Liver (tissue), 9 donors: Measurements from ENCODE around the gene TMEM140. TPM values are rescaled to one million over a fixed set of nuclear protein-coding genes. Genes with fewer than 3 reads are reported as not detected.

Source experiments
- DNase-seq: peaks from one replicate; pipeline ENCODE4 v3.0.0-alpha.2; 2017; ENCODE audit warnings: low spot score
- H3K27ac ChIP-seq, 2 donors: one replicate each; pipeline ENCODE4 v1.7.0; 2013; ENCODE audit warnings: inconsistent platforms in 2 of 2, low read length in 2 of 2, control low read depth in 1 of 2, low read depth in 1 of 2, mild to moderate bottlenecking in 1 of 2
- H3K27me3 ChIP-seq, 4 donors: one replicate each; pipeline versions ENCODE4 v1.6.1 to v1.7.0; 2013; ENCODE audit warnings: low read length in 3 of 4, inconsistent platforms in 1 of 4, mild to moderate bottlenecking in 1 of 4, moderate library complexity in 1 of 4; ENCODE audit not compliant: control insufficient read depth in 4 of 4, insufficient read depth in 4 of 4
- H3K36me3 ChIP-seq, 4 donors: one replicate each; pipeline versions ENCODE4 v1.6.1 to v1.7.0; 2013; ENCODE audit warnings: low read length in 3 of 4, mild to moderate bottlenecking in 3 of 4, low read depth in 1 of 4, moderate library complexity in 1 of 4; ENCODE audit not compliant: control insufficient read depth in 4 of 4, insufficient read depth in 3 of 4
- H3K4me1 ChIP-seq, 4 donors: one replicate each; pipeline versions ENCODE4 v1.6.1 to v1.7.0; 2013; ENCODE audit warnings: low read length in 3 of 4, mild to moderate bottlenecking in 3 of 4, moderate library complexity in 1 of 4; ENCODE audit not compliant: control insufficient read depth in 4 of 4, insufficient read depth in 4 of 4
- H3K4me3 ChIP-seq, 3 donors: one replicate each; pipeline versions ENCODE4 v1.6.1 to v1.7.0; 2013; ENCODE audit warnings: low read length in 3 of 3, control low read depth in 1 of 3, low read depth in 1 of 3, mild to moderate bottlenecking in 1 of 3
- H3K9ac ChIP-seq, 2 donors: one replicate each; pipeline ENCODE4 v1.7.0; 2013; ENCODE audit warnings: low read length in 2 of 2, mild to moderate bottlenecking in 2 of 2, moderate library complexity in 2 of 2, control low read depth in 1 of 2, low read depth in 1 of 2
- H3K9me3 ChIP-seq, 4 donors: one replicate each; pipeline versions ENCODE4 v1.6.1 to v1.7.0; 2013; ENCODE audit warnings: low read length in 3 of 4; ENCODE audit not compliant: control insufficient read depth in 4 of 4
- ATF3 ChIP-seq: IDR thresholded peaks from 2 replicates; pipeline ENCODE4 v1.6.1; 2016; ENCODE audit warnings: antibody characterized with exemption
- CTCF ChIP-seq: fragments of 150-350 bp; IDR thresholded peaks from 2 replicates; pipeline ENCODE4 v1.5.1; 2017; ENCODE audit warnings: improper control_type of control experiment, low read depth, low read length; ENCODE audit not compliant: missing input control
- EGR1 ChIP-seq, 2 donors: IDR thresholded peaks; 2 replicates each; pipeline ENCODE4 v1.6.1; 2016 to 2018; ENCODE audit warnings: antibody characterized with exemption in 2 of 2, low read depth in 2 of 2
- FOXA1 ChIP-seq: IDR thresholded peaks from 2 replicates; pipeline ENCODE4 v1.6.1; 2016; ENCODE audit warnings: antibody characterized with exemption
- FOXA2 ChIP-seq: IDR thresholded peaks from 2 replicates; pipeline ENCODE4 v1.6.1; 2016; ENCODE audit warnings: antibody characterized with exemption
- GABPA ChIP-seq, 2 donors: IDR thresholded peaks in 1 of 2; conservative IDR thresholded peaks in 1 of 2; 2 replicates each; pipeline ENCODE4 v1.6.1; 2016; ENCODE audit warnings: antibody characterized with exemption in 2 of 2, mild to moderate bottlenecking in 1 of 2, moderate library complexity in 1 of 2
- HNF4A ChIP-seq, 2 donors: conservative IDR thresholded peaks; 2 replicates each; pipeline ENCODE4 v1.6.1; 2016; ENCODE audit warnings: antibody characterized with exemption in 2 of 2, mild to moderate bottlenecking in 2 of 2
- HNF4G ChIP-seq: IDR thresholded peaks from 2 replicates; pipeline ENCODE4 v1.6.1; 2016; ENCODE audit warnings: antibody characterized with exemption
- JUND ChIP-seq, 2 donors: IDR thresholded peaks; 2 replicates each; pipeline ENCODE4 v1.6.1; 2016; ENCODE audit warnings: antibody characterized with exemption in 2 of 2
- RAD21 ChIP-seq, 2 donors: IDR thresholded peaks; 2 replicates each; pipeline ENCODE4 v1.6.1; 2016; ENCODE audit warnings: antibody characterized with exemption in 2 of 2, mild to moderate bottlenecking in 2 of 2
- REST ChIP-seq: IDR thresholded peaks from 2 replicates; pipeline ENCODE4 v1.6.1; 2016; ENCODE audit warnings: antibody characterized with exemption, mild to moderate bottlenecking
- RXRA ChIP-seq, 2 donors: IDR thresholded peaks; 2 replicates each; pipeline ENCODE4 v1.6.1; 2017 to 2018; ENCODE audit warnings: antibody characterized with exemption in 2 of 2, mild to moderate bottlenecking in 1 of 2
- SP1 ChIP-seq: IDR thresholded peaks from 2 replicates; pipeline ENCODE4 v1.6.1; 2018; ENCODE audit warnings: antibody characterized with exemption, mild to moderate bottlenecking
- TAF1 ChIP-seq: conservative IDR thresholded peaks from 2 replicates; pipeline ENCODE4 v1.6.1; 2016; ENCODE audit warnings: antibody characterized with exemption, mild to moderate bottlenecking
- YY1 ChIP-seq: IDR thresholded peaks from 2 replicates; pipeline ENCODE4 v1.6.1; 2016; ENCODE audit warnings: antibody characterized with exemption, mild to moderate bottlenecking
- ZBTB33 ChIP-seq: IDR thresholded peaks from 2 replicates; pipeline ENCODE4 v1.6.1; 2016; ENCODE audit warnings: antibody characterized with exemption
- WGBS: extraction: QIAGEN DNeasy Blood & Tissue Kit; methylation state at CpG from one replicate; pipeline ENCODE4 v1.1.7; 2013; 5-methylcytosine and 5-hydroxymethylcytosine counted together
- polyA plus RNA-seq, 2 donors: library from polyadenylated mRNA; stranded (reverse) in 1 of 2; unstranded in 1 of 2; fragments of 200-250 nt in 1 of 2; fragments of >200 nt in 1 of 2; fragmentation: Nextera tagmentation in 1 of 2; extraction: Ambion mirVana in 1 of 2; gene quantifications; one replicate each; pipeline versions ENCODE4 v1.2.1 to v1.2.3, GENCODE V29; 2013 to 2015
- total RNA-seq, 2 donors: library from RNA; depleted of rRNA; stranded (reverse); fragments of >200 nt; gene quantifications; one replicate each; pipeline ENCODE4 v1.2.3, GENCODE V29; 2014
- donor health status: healthy.
- donor health status: healthy.
- donor health status: healthy.
- donor health status: healthy.
- donor health status: healthy.

Gene TMEM140
- total and polyA plus RNA-seq, 4 donors, result 22.3 to 34.3 (median 25.9) TPM

GRCh38 chr7:135109562-135109961, 38.3 kb upstream of the TMEM140 start:
- 97% methylated on average over 4 of the region's 4 CpGs for whole genome bisulfite sequencing
- H3K27me3 ChIP-seq, result no peaks in the 10 kb centered on the region
- H3K9ac ChIP-seq, result no peak overlapping the region
- no peak for TF ChIP-seq SP1
- no peak for TF ChIP-seq FOXA2
- no peak for TF ChIP-seq GABPA (IDR thresholded peaks at IDR 0.05 in 1 of 2, conservative IDR thresholded peaks at IDR 0.05 in 1 of 2)
- no peak overlapping the region for H3K4me3 ChIP-seq
- H3K9me3 ChIP-seq, result no peaks in the 10 kb centered on the region
- no peak for DNase-seq
- no peaks in the 10 kb centered on the region for H3K4me1 ChIP-seq
- no peak overlapping the region for H3K27ac ChIP-seq
- H3K36me3 ChIP-seq, result no peaks in the 10 kb centered on the region

- no peak overlapping the region for H3K27ac ChIP-seq
- no peak overlapping the region for H3K4me3 ChIP-seq
- H3K27me3 ChIP-seq, result no peaks in the 10 kb centered on the region
- no peak overlapping the region for H3K9ac ChIP-seq
- TF ChIP-seq HNF4G, result no peak
- TF ChIP-seq YY1, result no peak
- TF ChIP-seq FOXA1, result no peak
- no peak for TF ChIP-seq ZBTB33
- TF ChIP-seq RXRA (IDR thresholded peaks at IDR 0.05), result no peak
- TF ChIP-seq EGR1 (IDR thresholded peaks at IDR 0.05; ENCODE audit: low read depth in 2 of 2), result no peak
- no peak for TF ChIP-seq ATF3
- TF ChIP-seq FOXA2, result no peak
- no peak for TF ChIP-seq JUND (IDR thresholded peaks at IDR 0.05)
- TF ChIP-seq REST, result no peak
- no peak for TF ChIP-seq HNF4A (conservative IDR thresholded peaks at IDR 0.05)
- TF ChIP-seq TAF1, result no peak
- no peak for TF ChIP-seq RAD21 (IDR thresholded peaks at IDR 0.05)
- no peak for TF ChIP-seq SP1
- TF ChIP-seq CTCF, result no peak
- no peak for TF ChIP-seq GABPA (IDR thresholded peaks at IDR 0.05 in 1 of 2, conservative IDR thresholded peaks at IDR 0.05 in 1 of 2)
- 98% methylated on average over 1 of the region's 1 CpG for WGBS
- H3K4me1 ChIP-seq, result no peaks in the 10 kb centered on the region
- H3K36me3 ChIP-seq, result no peaks in the 10 kb centered on the region
- DNase-seq, result no peak
- H3K9me3 ChIP-seq, result no peaks in the 10 kb centered on the region
Measured at GRCh38 chr7:135109976-135110375, 37.9 kb upstream of the TMEM140 start.
